Fibroblast of lung (primary cell): ENCODE results near the gene LHX5. TPM values are rescaled to one million over a fixed set of nuclear protein-coding genes. Genes with fewer than 3 reads are reported as not detected.

Experiments
- DNase-seq, 2 donors: peaks; one replicate each; pipeline versions ENCODE4 v3.0.0 to v3.0.0-alpha.2; 2010; ENCODE audit warnings: low read depth in 2 of 2
- H2AFZ ChIP-seq: 2 replicates; pipeline ENCODE4 v1.5.1; 2012; ENCODE audit warnings: low read length, control low read depth, inconsistent platforms
- H3K27ac ChIP-seq: 2 replicates; pipeline ENCODE4 v1.5.1; 2011; ENCODE audit warnings: low read length, control low read depth; ENCODE audit not compliant: insufficient read depth
- H3K27me3 ChIP-seq: 2 replicates; pipeline ENCODE4 v1.5.1; 2011; ENCODE audit warnings: mild to moderate bottlenecking, low read length; ENCODE audit not compliant: control insufficient read depth, insufficient read depth
- H3K36me3 ChIP-seq: 2 replicates; pipeline ENCODE4 v1.5.1; 2011; ENCODE audit warnings: low read length; ENCODE audit not compliant: control insufficient read depth, insufficient read depth
- H3K4me1 ChIP-seq: 2 replicates; pipeline ENCODE4 v1.5.1; 2011; ENCODE audit warnings: low read length; ENCODE audit not compliant: control insufficient read depth, insufficient read depth; ENCODE audit errors: extremely low read depth
- H3K4me2 ChIP-seq: 2 replicates; pipeline ENCODE4 v1.5.1; 2011; ENCODE audit warnings: low read length, control low read depth; ENCODE audit not compliant: insufficient read depth; ENCODE audit errors: extremely low read depth
- H3K4me3 ChIP-seq, 4 experiments: fragments of 200-600 bp in 1 of 4; sonication (generic) in 1 of 4; replicated peaks in 1 of 4; 2 replicates each; pipeline ENCODE4 v1.5.1; 2011 to 2016; ENCODE audit warnings: low read length in 4 of 4, low read depth in 3 of 4, mild to moderate bottlenecking in 3 of 4, control low read depth in 2 of 4, inconsistent platforms in 1 of 4, mixed read lengths in 1 of 4; ENCODE audit not compliant: insufficient read depth in 1 of 4; ENCODE audit errors: control extremely low read depth in 1 of 4
- H3K79me2 ChIP-seq: 2 replicates; pipeline ENCODE4 v1.5.1; 2012; ENCODE audit warnings: mild to moderate bottlenecking, low read length, inconsistent platforms; ENCODE audit not compliant: control insufficient read depth, insufficient read depth
- H3K9ac ChIP-seq: 2 replicates; pipeline ENCODE4 v1.5.1; 2011; ENCODE audit warnings: mild to moderate bottlenecking, low read length, control low read depth; ENCODE audit not compliant: insufficient read depth
- H3K9me3 ChIP-seq: 2 replicates; pipeline ENCODE4 v1.5.1; 2012; ENCODE audit warnings: low read depth, low read length; ENCODE audit not compliant: control insufficient read depth, insufficient read depth
- H4K20me1 ChIP-seq: 2 replicates; pipeline ENCODE4 v1.5.1; 2011; ENCODE audit warnings: low read length; ENCODE audit not compliant: control insufficient read depth, insufficient read depth; ENCODE audit errors: extremely low read depth
- CTCF ChIP-seq, 2 donors: IDR thresholded peaks in 1 of 2; conservative IDR thresholded peaks in 1 of 2; 1 replicate in 1 of 2; 2 replicates in 1 of 2; pipeline ENCODE4 v1.5.1; 2011 to 2012; ENCODE audit warnings: low read length in 2 of 2, control low read depth in 1 of 2, inconsistent platforms in 1 of 2, low read depth in 1 of 2, mild to moderate bottlenecking in 1 of 2
- EZH2 ChIP-seq: IDR thresholded peaks from 2 replicates; pipeline ENCODE4 v1.5.1; 2012; ENCODE audit warnings: low read length, control low read depth, mild to moderate bottlenecking; ENCODE audit errors: missing control alignments
- polyA plus RNA-seq, 2 donors: library from polyadenylated mRNA; depleted of rRNA in 1 of 2; stranded (reverse) in 1 of 2; unstranded in 1 of 2; fragments of >200 nt; gene quantifications; 2 replicates each; pipeline ENCODE4 v1.2.1, GENCODE V29; 2011 to 2012; ENCODE audit warnings: missing spikeins in 1 of 2
- total RNA-seq: library from RNA; depleted of rRNA; stranded (reverse); fragments of >200 nt; gene quantifications from 2 replicates; pipeline ENCODE4 v1.2.1, GENCODE V29; 2014

The LHX5 gene
- total and polyA plus RNA-seq, 2 donors (not counting 1 experiment from before 2014, with no cell fraction given), result not detected

- Histone ChIP-seq H3K9ac (peak within 1 kb of the TSS; percentile 80), H3K27me3 (no peaks in the 10 kb centered on the region), H3K4me2 (peak within 1 kb of the TSS; percentile 96), H3K4me3 (peak within 1 kb of the TSS; percentile 41 to 81 (median 60)), H3K27ac (peak within 1 kb of the TSS; percentile 58), H3K79me2 (peaks cover 2% of the 10 kb centered on the region), H2AFZ (peak within 1 kb of the TSS; percentile 88), H3K36me3 (no peaks in the 10 kb centered on the region), H3K9me3 (no peaks in the 10 kb centered on the region), H4K20me1 (no peaks in the 10 kb centered on the region), H3K4me1 (no peaks in the 10 kb centered on the region)
- peak; percentile 84 to 88 for DNase-seq
- TF ChIP-seq EZH2 (no peak), CTCF (conservative IDR thresholded peaks at IDR 0.05 in 1 of 2, IDR thresholded peaks at IDR 0.05 in 1 of 2; ENCODE audit: low read depth in 1 of 2, low read length in 2 of 2) (no peak)
Measured at GRCh38 chr12:113422030-113422885, 49.4 kb downstream of the LHX5 start, which contains the start of gene SDSL. Gene SDSL (plus strand): TSS chr12:113422380. CDS start chr12:113427983, 5,603 bp downstream.

- TF ChIP-seq EZH2, result no peak
- no peak for TF ChIP-seq CTCF (conservative IDR thresholded peaks at IDR 0.05 in 1 of 2, IDR thresholded peaks at IDR 0.05 in 1 of 2; ENCODE audit: low read depth in 1 of 2, low read length in 2 of 2)
- no peak for DNase-seq
- no peak overlapping the region for H2AFZ ChIP-seq
- H3K27me3 ChIP-seq, result no peaks in the 10 kb centered on the region
- H3K4me3 ChIP-seq, result no peak overlapping the region
- H3K36me3 ChIP-seq, result no peaks in the 10 kb centered on the region
- H3K27ac ChIP-seq, result no peak overlapping the region
- no peaks in the 10 kb centered on the region for H3K4me1 ChIP-seq
- no peak overlapping the region for H3K9ac ChIP-seq
- H4K20me1 ChIP-seq, result no peaks in the 10 kb centered on the region
- no peak overlapping the region for H3K4me2 ChIP-seq
- H3K79me2 ChIP-seq, result peaks cover 2% of the 10 kb centered on the region
- H3K9me3 ChIP-seq, result no peaks in the 10 kb centered on the region
Measured at GRCh38 chr12:113420996-113421595, 50.6 kb downstream of the LHX5 start.

GRCh38 chr12:113418213-113418879, 53.3 kb downstream of the LHX5 start:
- Histone ChIP-seq H4K20me1 (no peaks in the 10 kb centered on the region), H3K9ac (no peak overlapping the region), H3K4me3 (no peak overlapping the region), H2AFZ (no peak overlapping the region), H3K36me3 (no peaks in the 10 kb centered on the region), H3K79me2 (peaks cover 2% of the 10 kb centered on the region), H3K27ac (no peak overlapping the region), H3K4me1 (no peaks in the 10 kb centered on the region), H3K4me2 (no peak overlapping the region), H3K9me3 (no peaks in the 10 kb centered on the region), H3K27me3 (no peaks in the 10 kb centered on the region)
- peak in 1 of 2 donors; percentile 62 for DNase-seq
- TF ChIP-seq EZH2 (no peak), CTCF (conservative IDR thresholded peaks at IDR 0.05 in 1 of 2, IDR thresholded peaks at IDR 0.05 in 1 of 2; ENCODE audit: low read depth in 1 of 2, low read length in 2 of 2) (no peak)
